H1 (cell line): ENCODE results near the gene RAB44. TPM values are rescaled to one million over a fixed set of nuclear protein-coding genes. Genes with fewer than 3 reads are reported as not detected.

Experiments
- CBX8 ChIP-seq: fragments of 300-800, 300-1000 bp; sonication (generic); IDR thresholded peaks from 2 replicates; pipeline ENCODE4 v1.7.1; 2016; ENCODE audit warnings: low read depth, low read length, borderline replicate concordance
- HDAC2 ChIP-seq, 2 experiments: fragments of 300-600 bp in 1 of 2; sonication (generic) in 1 of 2; IDR thresholded peaks; 2 replicates each; pipeline ENCODE4 v1.6.1; 2011 to 2012; ENCODE audit warnings: low read depth in 2 of 2, low read length in 2 of 2, mild to moderate bottlenecking in 2 of 2, moderate library complexity in 2 of 2, borderline replicate concordance in 1 of 2, inconsistent platforms in 1 of 2
- TAF7 ChIP-seq: optimal IDR thresholded peaks from 2 replicates; pipeline ENCODE3; 2011; ENCODE audit warnings: low read depth, mild to moderate bottlenecking, inconsistent platforms, low read length, moderate library complexity, borderline replicate concordance
- polyA plus RNA-seq, 7 experiments: library from polyadenylated mRNA; depleted of rRNA in 3 of 7; stranded (reverse) in 5 of 7; unstranded in 2 of 7; fragments of >200 nt in 5 of 7; fragments of 200-250 nt in 2 of 7; gene quantifications; 1 replicate in 5 of 7; 2 replicates in 1 of 7; 4 replicates in 1 of 7; pipeline versions ENCODE4 v1.2.1 to v1.2.3, GENCODE V29; 2011 to 2013; ENCODE audit warnings: missing spikeins in 2 of 7, mixed read lengths in 2 of 7
- total RNA-seq: library from RNA; stranded (reverse); fragmentation: NEBNext Ultra II Directional; extraction: Animal tissue kit (Norgen Biotek cat#: 25700); gene quantifications from 2 replicates; pipeline ENCODE4 v1.2.1, GENCODE V29; 2021

RAB44 gene
- total and polyA plus RNA-seq, 2 of the 8 experiments (the other 6 are each of a cell fraction or from before 2014, with no cell fraction given): 0.02 TPM; not detected in 1

DNA sequence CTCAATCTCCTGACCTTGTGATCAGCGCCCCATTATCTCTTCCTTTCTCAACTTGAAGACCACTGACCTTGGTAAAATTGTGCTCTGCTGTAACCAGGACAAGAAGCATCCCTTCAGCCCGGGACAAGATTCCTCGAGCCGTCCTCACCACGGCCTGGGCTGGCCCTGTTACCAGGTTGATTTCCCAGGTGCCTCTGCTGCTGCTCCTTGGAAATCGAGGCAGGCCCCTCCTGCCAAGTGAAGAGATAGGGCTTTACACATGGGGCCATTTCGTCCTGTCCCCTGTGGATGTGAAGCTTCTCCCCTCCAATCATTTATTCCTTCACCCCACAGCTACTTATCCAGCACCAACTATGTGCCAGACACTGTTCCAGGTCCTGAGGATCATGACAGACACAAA, 21.5 kb downstream of the RAB44 start (continued):
- TF ChIP-seq TAF7: no peak
- no peak for TF ChIP-seq HDAC2 (IDR thresholded peaks at IDR 0.05; ENCODE audit: borderline replicate concordance in 1 of 2, low read depth in 2 of 2, low read length in 2 of 2)
- TF ChIP-seq CBX8: no peak
